NB4 (cell line): ENCODE data around the gene ARHGEF12.

ENCODE experiments used
- DNase-seq: peaks from one replicate; pipeline ENCODE4 v3.0.0; 2010; ENCODE audit warnings: low read depth
- H3K4me3 ChIP-seq: one replicate; pipeline ENCODE4 v1.5.1; 2011; ENCODE audit warnings: mild to moderate bottlenecking, low read depth, low read length, moderate library complexity
- CTCF ChIP-seq: IDR thresholded peaks from one replicate; pipeline ENCODE4 v1.5.1; 2012; ENCODE audit warnings: low read depth, low read length
- MAX ChIP-seq: IDR thresholded peaks from 2 replicates; pipeline ENCODE4 v1.6.1; 2011; ENCODE audit warnings: low read depth, low read length
- MYC ChIP-seq: IDR thresholded peaks from 2 replicates; pipeline ENCODE4 v1.6.1; 2011; ENCODE audit warnings: low read depth, low read length
- POLR2A ChIP-seq: IDR thresholded peaks from 2 replicates; pipeline ENCODE4 v1.6.1; 2011; ENCODE audit warnings: mild to moderate bottlenecking; ENCODE audit not compliant: insufficient read length; ENCODE audit errors: extremely low read depth

Gene ARHGEF12

GRCh38 chr11:120473503-120473902 is 137.3 kb downstream of the ARHGEF12 start:
- H3K4me3 ChIP-seq = no peak overlapping the region
- TF ChIP-seq POLR2A (no peak), MAX (no peak), CTCF (no peak), MYC (no peak)
- no peak for DNase-seq

GRCh38 chr11:120482149-120482548 is 145.9 kb downstream of the ARHGEF12 start:
- DNase-seq = no peak
- TF ChIP-seq MYC (no peak), CTCF (no peak), POLR2A (no peak), MAX (no peak)
- H3K4me3 ChIP-seq = no peak overlapping the region

GRCh38 chr11:120484722-120485121 is 148.5 kb downstream of the ARHGEF12 start:
- H3K4me3 ChIP-seq = no peak overlapping the region
- TF ChIP-seq POLR2A (no peak), CTCF (no peak), MAX (no peak), MYC (no peak)
- no peak for DNase-seq

- TF ChIP-seq MYC (no peak), CTCF (no peak), POLR2A (no peak), MAX (no peak)
- DNase-seq = no peak
- no peak overlapping the region for H3K4me3 ChIP-seq
These were observed 149.9 kb downstream of the ARHGEF12 start for GRCh38 chr11:120486138-120486537.

GRCh38 chr11:120489799-120490198 is 153.6 kb downstream of the ARHGEF12 start:
- TF ChIP-seq CTCF = no peak
- TF ChIP-seq MAX = no peak
- TF ChIP-seq POLR2A = no peak
- TF ChIP-seq MYC = no peak
- DNase-seq = no peak
- no peak overlapping the region for H3K4me3 ChIP-seq

GRCh38 chr11:120492486-120492885 is 156.3 kb downstream of the ARHGEF12 start:
- TF ChIP-seq POLR2A (no peak), MYC (no peak), CTCF (no peak), MAX (no peak)
- no peak overlapping the region for H3K4me3 ChIP-seq
- DNase-seq = no peak
